Suprapubic skin (tissue), 4 donors: ENCODE measurements around the gene ABHD11. TPM values are rescaled to one million over a fixed set of nuclear protein-coding genes. Genes with fewer than 3 reads are reported as not detected.

Source experiments
- DNase-seq, 2 donors: peaks; one replicate each; pipeline ENCODE4 v3.0.0-alpha.2; 2019; ENCODE audit warnings: low spot score in 2 of 2
- H3K27ac ChIP-seq: fragments of 200-600 bp; sonication (generic); one replicate; pipeline ENCODE4 v1.5.1; 2019
- H3K27me3 ChIP-seq: fragments of 200-600 bp; sonication (generic); one replicate; pipeline ENCODE4 v1.5.1; 2019
- H3K36me3 ChIP-seq: fragments of 200-600 bp; sonication (generic); one replicate; pipeline ENCODE4 v1.5.1; 2019
- H3K4me1 ChIP-seq: fragments of 200-600 bp; sonication (generic); one replicate; pipeline ENCODE4 v1.5.1; 2019
- H3K4me3 ChIP-seq: fragments of 200-600 bp; sonication (generic); one replicate; pipeline ENCODE4 v1.5.1; 2019; ENCODE audit warnings: mild to moderate bottlenecking
- H3K9me3 ChIP-seq: fragments of 200-600 bp; sonication (generic); one replicate; pipeline ENCODE4 v1.5.1; 2019
- CTCF ChIP-seq, 2 donors: fragments of 200-600 bp in 1 of 2; fragments of 450-650 bp in 1 of 2; sonication (generic) in 1 of 2; IDR thresholded peaks; one replicate each; pipeline ENCODE4 v1.5.1; 2016 to 2019; ENCODE audit warnings: antibody characterized with exemption in 2 of 2, mild to moderate bottlenecking in 1 of 2, moderate library complexity in 1 of 2
- EP300 ChIP-seq: sonication (generic); formaldehyde crosslinking; IDR thresholded peaks from one replicate; pipeline ENCODE4 v1.6.1; 2017; ENCODE audit warnings: antibody characterized with exemption
- POLR2A ChIP-seq, 2 donors: fragments of 450-650 bp; IDR thresholded peaks; one replicate each; pipeline ENCODE4 v1.6.1; 2017; ENCODE audit warnings: antibody characterized with exemption in 2 of 2, mild to moderate bottlenecking in 2 of 2, moderate library complexity in 2 of 2
- POLR2AphosphoS5 ChIP-seq, 3 donors: sonication (generic); formaldehyde crosslinking; IDR thresholded peaks; one replicate each; pipeline ENCODE4 v1.6.1; 2017; ENCODE audit warnings: antibody characterized with exemption in 3 of 3
- WGBS: methylation state at CpG from one replicate; pipeline ENCODE4 v1.1.5; 2018; 5-methylcytosine and 5-hydroxymethylcytosine counted together
- total RNA-seq, 4 donors: library from RNA; depleted of rRNA; stranded (reverse); fragments of >200 nt; gene quantifications; one replicate each; pipeline ENCODE4 v1.1.0, GENCODE V29; 2016

The ABHD11 gene
- total RNA-seq, 4 donors from 2014 or later, result 15.2 to 39.4 (median 23.7) TPM

GRCh38 chr7:73774923-73775322 lies 36.3 kb upstream of the ABHD11 start:
- no peaks in the 10 kb centered on the region for H3K9me3 ChIP-seq
- no peak overlapping the region for H3K27ac ChIP-seq
- H3K36me3 ChIP-seq, result no peaks in the 10 kb centered on the region
- H3K4me1 ChIP-seq, result peaks cover 11% of the 10 kb centered on the region
- peaks cover 24% of the 10 kb centered on the region for H3K27me3 ChIP-seq
- no peak for DNase-seq
- 29% methylated on average over 1 of the region's 1 CpG for WGBS
- no peak for TF ChIP-seq CTCF (IDR thresholded peaks at IDR 0.05)
- TF ChIP-seq EP300, result no peak
- TF ChIP-seq POLR2AphosphoS5 (IDR thresholded peaks at IDR 0.05), result no peak
- no peak for TF ChIP-seq POLR2A (IDR thresholded peaks at IDR 0.05)
- H3K4me3 ChIP-seq, result no peak overlapping the region

GRCh38 chr7:73773700-73774517 lies 35.3 kb upstream of the ABHD11 start:
- H3K4me1 ChIP-seq, result peaks cover 19% of the 10 kb centered on the region
- 89% methylated on average over 6 of the region's 6 CpGs for WGBS
- H3K9me3 ChIP-seq, result no peaks in the 10 kb centered on the region
- H3K36me3 ChIP-seq, result no peaks in the 10 kb centered on the region
- H3K4me3 ChIP-seq, result no peak overlapping the region
- peaks cover 34% of the 10 kb centered on the region for H3K27me3 ChIP-seq
- H3K27ac ChIP-seq, result no peak overlapping the region
- TF ChIP-seq CTCF (IDR thresholded peaks at IDR 0.05) (no peak), EP300 (no peak)
- DNase-seq, result peak in 1 of 2 donors; percentile 19

GRCh38 chr7:73770860-73771670 lies 32.5 kb upstream of the ABHD11 start:
- peak in 1 of 2 donors; percentile 18 for DNase-seq
- peaks cover 53% of the 10 kb centered on the region for H3K27me3 ChIP-seq
- no peak overlapping the region for H3K27ac ChIP-seq
- H3K4me3 ChIP-seq, result peak overlapping the region; percentile 43
- 56% methylated on average over 16 of the region's 17 CpGs for WGBS
- no peaks in the 10 kb centered on the region for H3K9me3 ChIP-seq
- TF ChIP-seq POLR2A (IDR thresholded peaks at IDR 0.05), result no peak
- no peak for TF ChIP-seq POLR2AphosphoS5 (IDR thresholded peaks at IDR 0.05)
- TF ChIP-seq CTCF (IDR thresholded peaks at IDR 0.05), result no peak
- no peak for TF ChIP-seq EP300
- H3K36me3 ChIP-seq, result no peaks in the 10 kb centered on the region
- peaks cover 21% of the 10 kb centered on the region for H3K4me1 ChIP-seq

GRCh38 chr7:73770002-73770859 lies 31.6 kb upstream of the ABHD11 start, which contains the start of gene CLDN3:
Gene CLDN3 (minus strand): TSS chr7:73770270. CDS start chr7:73770049, 221 bp downstream.
- peak in 1 of 2 donors; percentile 66 for DNase-seq
- Histone ChIP-seq H3K27ac (peak within 1 kb of the TSS; percentile 32), H3K36me3 (no peaks in the 10 kb centered on the region), H3K27me3 (peaks cover 53% of the 10 kb centered on the region), H3K4me1 (peaks cover 21% of the 10 kb centered on the region), H3K4me3 (peak within 1 kb of the TSS; percentile 43), H3K9me3 (no peaks in the 10 kb centered on the region)
- 4% methylated on average over 13 of the region's 82 CpGs for WGBS
- no peak for TF ChIP-seq CTCF (IDR thresholded peaks at IDR 0.05)
- no peak for TF ChIP-seq POLR2A (IDR thresholded peaks at IDR 0.05)
- no peak for TF ChIP-seq POLR2AphosphoS5 (IDR thresholded peaks at IDR 0.05)
- TF ChIP-seq EP300, result no peak
